Testis (tissue), 3 donors: ENCODE results near the gene FABP1. TPM values are rescaled to one million over a fixed set of nuclear protein-coding genes. Genes with fewer than 3 reads are reported as not detected.
A peak's percentile ranks its signal among the peaks of the same experiment; 100 is the strongest.

Experiments used
- DNase-seq: peaks from one replicate; pipeline ENCODE4 v3.0.0-alpha.2; 2019
- H3K27ac ChIP-seq, 2 donors: fragments of 200-600 bp; sonication (generic); one replicate each; pipeline ENCODE4 v1.5.1; 2019
- H3K27me3 ChIP-seq: fragments of 200-600 bp; sonication (generic); one replicate; pipeline ENCODE4 v1.5.1; 2019
- H3K36me3 ChIP-seq: fragments of 200-600 bp; sonication (generic); one replicate; pipeline ENCODE4 v1.5.1; 2017; ENCODE audit warnings: low read depth; ENCODE audit errors: missing control alignments
- H3K4me1 ChIP-seq: fragments of 200-600 bp; sonication (generic); one replicate; pipeline ENCODE4 v1.5.1; 2019
- H3K4me3 ChIP-seq, 2 donors: fragments of 200-600 bp; sonication (generic); one replicate each; pipeline ENCODE4 v1.5.1; 2017 to 2019
- H3K9me3 ChIP-seq: fragments of 200-600 bp; sonication (generic); one replicate; pipeline ENCODE4 v1.5.1; 2017
- POLR2A ChIP-seq: fragments of 450-650 bp; IDR thresholded peaks from one replicate; pipeline ENCODE4 v1.6.1; 2017; ENCODE audit warnings: antibody characterized with exemption, mild to moderate bottlenecking, moderate library complexity
- WGBS, 2 donors: methylation state at CpG; one replicate each; pipeline ENCODE4 v1.1.5; 2018; 5-methylcytosine and 5-hydroxymethylcytosine counted together
- intact Hi-C: fragments of 100-400 bp; cut with DNase I; formaldehyde crosslinking; loops from one replicate; pipeline ENCODE4 v1.15.1; 2023; ENCODE audit warnings: low total_unique reads
- polyA plus RNA-seq: library from polyadenylated mRNA; stranded (reverse); fragments of 350-450 nt; fragmentation: Illumina TruSeq; extraction: RNeasy Lipid Tissue Mini Kit (QIAGEN cat#74804); gene quantifications from one replicate; pipeline ENCODE4 v1.2.3, GENCODE V29; 2014; ENCODE audit warnings: low read depth, low replicate concordance; ENCODE audit not compliant: insufficient read depth
- total RNA-seq, 2 donors: library from RNA; depleted of rRNA; stranded (reverse); fragments of >200 nt; gene quantifications; one replicate each; pipeline ENCODE4 v1.2.3, GENCODE V29; 2016
- TF ChIP-seq, protein P1 (sequence below), 3 experiments: fragments of 450-650 bp in 2 of 3; fragments of 200-600 bp in 1 of 3; sonication (generic) in 1 of 3; IDR thresholded peaks; one replicate each; pipeline ENCODE4 v1.5.1; 2016 to 2019; ENCODE audit warnings: antibody characterized with exemption in 3 of 3, mild to moderate bottlenecking in 2 of 3, moderate library complexity in 1 of 3

Gene FABP1
- total and polyA plus RNA-seq, 3 donors from 2014 or later = 0.99 to 4.9 TPM; not detected in 1

DNA sequence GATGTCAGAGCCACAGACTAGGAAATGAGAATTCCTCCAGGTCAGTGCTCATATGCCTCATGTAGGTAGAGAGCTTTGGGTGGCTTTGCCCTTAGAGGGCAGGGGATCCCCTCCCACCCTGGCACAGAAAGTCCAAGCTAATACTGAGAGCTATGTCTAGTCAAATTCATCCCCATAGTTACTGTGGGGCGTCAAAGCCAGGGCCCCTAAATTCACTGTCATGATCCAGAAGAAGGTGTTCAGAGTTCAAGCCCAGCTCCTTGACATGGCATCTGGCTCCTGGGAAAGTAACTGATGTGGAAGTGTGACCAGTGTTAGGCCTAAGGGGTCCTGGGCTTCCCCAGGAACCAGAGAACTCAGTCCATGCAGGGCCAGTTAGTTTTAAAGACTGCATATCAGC is 44.1 kb upstream of the FABP1 start:
- Histone ChIP-seq H3K27me3 (no peaks in the 10 kb centered on the region), H3K4me1 (peaks cover 10% of the 10 kb centered on the region), H3K9me3 (no peaks in the 10 kb centered on the region), H3K36me3 (no peaks in the 10 kb centered on the region), H3K4me3 (no peak overlapping the region), H3K27ac (no peak overlapping the region)
- intact Hi-C loops = no loop called here
- no peak for DNase-seq
- 67 to 86% methylated on average over 1 of the region's 1 CpG for WGBS, 2 donors
- TF ChIP-seq POLR2A = no peak
- TF ChIP-seq, protein P1, sequence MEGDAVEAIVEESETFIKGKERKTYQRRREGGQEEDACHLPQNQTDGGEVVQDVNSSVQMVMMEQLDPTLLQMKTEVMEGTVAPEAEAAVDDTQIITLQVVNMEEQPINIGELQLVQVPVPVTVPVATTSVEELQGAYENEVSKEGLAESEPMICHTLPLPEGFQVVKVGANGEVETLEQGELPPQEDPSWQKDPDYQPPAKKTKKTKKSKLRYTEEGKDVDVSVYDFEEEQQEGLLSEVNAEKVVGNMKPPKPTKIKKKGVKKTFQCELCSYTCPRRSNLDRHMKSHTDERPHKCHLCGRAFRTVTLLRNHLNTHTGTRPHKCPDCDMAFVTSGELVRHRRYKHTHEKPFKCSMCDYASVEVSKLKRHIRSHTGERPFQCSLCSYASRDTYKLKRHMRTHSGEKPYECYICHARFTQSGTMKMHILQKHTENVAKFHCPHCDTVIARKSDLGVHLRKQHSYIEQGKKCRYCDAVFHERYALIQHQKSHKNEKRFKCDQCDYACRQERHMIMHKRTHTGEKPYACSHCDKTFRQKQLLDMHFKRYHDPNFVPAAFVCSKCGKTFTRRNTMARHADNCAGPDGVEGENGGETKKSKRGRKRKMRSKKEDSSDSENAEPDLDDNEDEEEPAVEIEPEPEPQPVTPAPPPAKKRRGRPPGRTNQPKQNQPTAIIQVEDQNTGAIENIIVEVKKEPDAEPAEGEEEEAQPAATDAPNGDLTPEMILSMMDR (IDR thresholded peaks at IDR 0.05) = no peak

DNA sequence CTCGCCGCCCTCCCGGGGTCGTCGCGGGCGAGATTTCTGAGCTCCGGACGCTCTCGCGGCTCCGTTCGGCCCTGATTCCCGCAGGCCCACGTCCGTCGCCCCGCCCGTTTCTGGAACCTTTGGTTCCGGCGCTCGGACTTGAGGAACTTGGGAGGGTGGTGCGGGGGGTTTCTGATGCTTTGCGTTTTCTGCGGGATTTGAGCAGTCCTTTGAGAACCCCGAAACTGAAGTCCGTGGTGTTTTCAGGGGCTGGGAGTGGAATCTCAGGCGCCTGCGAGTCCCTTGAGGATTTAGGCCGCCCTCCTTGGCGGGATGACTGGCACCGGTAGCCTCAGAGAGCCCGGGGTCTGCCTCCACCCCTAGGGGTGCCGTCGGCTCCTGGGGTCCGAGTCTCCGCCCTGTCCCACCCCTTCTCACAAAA is 42.6 kb upstream of the FABP1 start:
- DNase-seq = no peak
- 5 to 8% methylated on average over 18 of the region's 37 CpGs for WGBS, 2 donors
- peak overlapping the region; percentile 56 to 84 for H3K27ac ChIP-seq

DNA sequence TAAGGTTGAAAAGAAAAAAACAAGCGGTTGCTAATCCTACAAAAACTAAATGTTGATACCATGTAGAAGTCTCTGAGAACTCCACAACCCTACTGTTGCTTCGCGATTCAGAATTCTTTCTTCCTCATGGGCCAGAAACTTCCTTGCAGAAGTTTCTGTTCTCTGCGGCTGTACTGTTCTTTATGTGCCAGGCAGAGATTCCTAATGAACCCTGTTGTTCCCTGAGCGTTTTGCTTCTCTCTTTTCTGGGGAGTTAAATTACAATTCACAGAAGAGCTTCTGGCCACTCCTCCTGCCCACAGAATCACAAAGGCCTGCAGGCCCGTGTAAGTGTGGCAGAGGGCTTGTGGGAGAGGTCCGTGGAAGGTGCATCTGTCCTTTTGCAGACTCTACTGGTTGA is 40.5 kb upstream of the FABP1 start:
- WGBS, 2 donors = 73 to 83% methylated on average over 7 of the region's 7 CpGs
- intact Hi-C loops = no loop called here
- Histone ChIP-seq H3K9me3 (no peaks in the 10 kb centered on the region), H3K36me3 (no peaks in the 10 kb centered on the region), H3K4me1 (peaks cover 7% of the 10 kb centered on the region), H3K27ac (no peak overlapping the region), H3K4me3 (no peak overlapping the region), H3K27me3 (no peaks in the 10 kb centered on the region)
- no peak for DNase-seq
- TF ChIP-seq, protein P1 (IDR thresholded peaks at IDR 0.05) = no peak
- TF ChIP-seq POLR2A = no peak

More for the DNA sequence above, 42.6 kb upstream of the FABP1 start:
- no peaks in the 10 kb centered on the region for H3K27me3 ChIP-seq
- peaks cover 7% of the 10 kb centered on the region for H3K4me1 ChIP-seq
- no peak for TF ChIP-seq POLR2A
- TF ChIP-seq, protein P1 (IDR thresholded peaks at IDR 0.05) = no peak
- H3K4me3 ChIP-seq = peak overlapping the region; percentile 61 to 88
- no peaks in the 10 kb centered on the region for H3K9me3 ChIP-seq
- intact Hi-C loops = no loop called here
- H3K36me3 ChIP-seq = no peaks in the 10 kb centered on the region

DNA sequence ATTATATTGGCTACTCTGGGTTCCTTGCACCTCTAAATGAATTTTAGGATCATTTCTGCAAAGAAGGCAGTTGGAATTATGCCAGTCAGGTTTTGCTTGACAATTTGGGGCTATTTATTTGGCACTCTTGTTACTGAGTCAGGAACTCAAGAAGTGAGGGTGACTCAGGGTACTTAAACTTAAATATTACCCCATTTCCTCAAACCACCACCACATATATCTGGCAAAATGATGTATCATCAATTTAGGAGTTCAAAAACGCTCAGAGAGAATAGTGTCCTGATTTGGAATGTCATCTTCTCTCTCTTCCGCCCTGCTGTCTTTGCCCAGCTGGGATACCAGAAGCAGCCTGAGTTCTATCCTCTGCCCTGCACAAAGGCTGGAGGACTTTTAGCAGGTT is 39.9 kb upstream of the FABP1 start:
- Histone ChIP-seq H3K4me3 (no peak overlapping the region), H3K27me3 (no peaks in the 10 kb centered on the region), H3K36me3 (no peaks in the 10 kb centered on the region), H3K4me1 (peaks cover 7% of the 10 kb centered on the region), H3K27ac (no peak overlapping the region), H3K9me3 (no peaks in the 10 kb centered on the region)
- TF ChIP-seq POLR2A = no peak
- 88 to 100% methylated on average over 2 of the region's 2 CpGs for WGBS, 2 donors
- no peak for DNase-seq
- intact Hi-C loops = no loop called here

DNA sequence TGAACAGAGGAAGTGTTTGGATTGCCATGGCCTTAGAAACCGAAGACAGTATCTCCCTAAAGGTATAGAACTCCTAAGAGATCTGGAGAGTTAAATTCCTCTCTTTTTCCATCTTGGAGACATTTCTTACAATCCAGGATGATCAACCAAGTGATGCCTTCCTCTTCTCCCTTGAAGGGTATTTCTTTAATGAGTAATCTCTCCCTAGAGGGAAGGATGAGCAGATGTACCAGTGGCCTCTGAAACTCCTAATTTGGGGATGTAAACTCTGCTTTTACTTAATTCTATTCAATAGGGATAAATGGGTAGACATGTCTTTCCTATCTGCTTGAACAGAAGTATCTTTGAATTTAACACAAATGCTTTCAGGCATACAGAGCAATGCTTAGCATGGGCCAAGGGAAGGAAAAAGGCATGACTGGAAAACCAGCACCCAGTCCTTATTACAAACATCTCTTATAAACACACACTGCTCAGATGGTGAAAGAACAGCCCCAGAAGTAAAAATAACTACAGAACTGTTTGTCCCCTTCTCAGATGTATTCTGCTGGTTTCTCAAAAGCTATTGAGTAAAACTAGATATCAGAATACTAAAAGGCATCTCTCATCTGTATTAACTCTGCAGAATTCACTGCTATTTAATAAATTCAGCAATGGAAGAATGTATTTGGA is 37.6 kb upstream of the FABP1 start:
- WGBS, 2 donors = 0 to 3% methylated on average over 1 of the region's 1 CpG
- H3K4me3 ChIP-seq = no peak overlapping the region
- TF ChIP-seq POLR2A = no peak
- intact Hi-C loops = no loop called here
- DNase-seq = no peak
- no peak overlapping the region for H3K27ac ChIP-seq
- no peaks in the 10 kb centered on the region for H3K9me3 ChIP-seq
- H3K27me3 ChIP-seq = no peaks in the 10 kb centered on the region
- H3K4me1 ChIP-seq = no peaks in the 10 kb centered on the region
- no peaks in the 10 kb centered on the region for H3K36me3 ChIP-seq
